GM21423 (cell line): ENCODE measurements around the gene KCTD5.
"Not testable (repeated sequence)": the region's sequence is repeated elsewhere in the genome, so short reads cannot be mapped to it uniquely, and the experiment has no call there.

Experiments used
- ATAC-seq: cut with Tn5 transposase; IDR thresholded peaks from one replicate; pipeline ENCODE4 v1.9.1; 2021; ENCODE audit warnings: mild to moderate bottlenecking, moderate library complexity; ENCODE audit not compliant: unreplicated experiment

The KCTD5 gene

DNA sequence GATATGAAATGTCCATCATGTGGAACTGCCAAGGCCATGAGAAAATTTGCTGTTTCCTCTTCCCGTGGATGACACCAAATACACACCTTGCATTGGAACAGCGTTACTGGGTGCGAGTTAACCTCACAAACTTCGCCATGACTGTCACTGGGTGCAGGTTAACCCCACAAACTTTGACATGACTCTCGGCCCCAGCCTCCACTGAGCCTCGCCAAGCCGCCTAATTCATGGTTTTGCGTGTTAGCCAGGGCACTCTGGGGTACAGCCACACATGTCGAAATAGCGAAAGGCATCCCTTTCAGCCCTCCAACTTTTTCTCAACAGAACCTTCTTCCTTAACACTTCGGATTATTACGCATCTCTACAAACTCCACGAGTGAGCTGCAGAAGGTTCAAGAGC is 10.6 kb upstream of the KCTD5 start:
- no peak for ATAC-seq

- peak; percentile 92 for ATAC-seq
These were observed 9.0 kb upstream of the KCTD5 start for GRCh38 chr16:2673066-2673999.

- no peak for ATAC-seq
These were observed 7.3 kb upstream of the KCTD5 start for GRCh38 chr16:2675021-2675420.

DNA sequence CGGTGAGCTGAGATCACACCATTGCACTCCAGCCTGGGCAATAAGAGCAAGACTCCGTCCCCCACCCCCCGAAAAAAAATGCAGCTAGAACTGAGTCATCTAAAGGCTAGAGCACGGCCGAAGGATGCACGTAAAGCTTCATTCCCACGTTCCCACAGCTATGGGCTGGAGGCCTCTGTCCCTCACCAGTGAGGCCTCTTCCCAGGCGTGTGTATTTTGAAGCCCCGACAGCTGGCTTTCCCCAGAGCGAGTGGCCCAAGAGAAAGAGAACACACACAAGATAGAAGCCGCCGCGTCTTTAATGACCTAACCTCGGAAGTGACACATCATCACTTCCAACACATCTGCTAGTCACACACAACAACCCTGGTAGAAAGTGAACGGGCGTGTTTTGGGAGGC is 6.6 kb upstream of the KCTD5 start:
- no peak for ATAC-seq

- ATAC-seq, result not testable (repeated sequence)
These were observed 5.4 kb upstream of the KCTD5 start for GRCh38 chr16:2676937-2677336.

GRCh38 chr16:2678206-2678965 is 3.9 kb upstream of the KCTD5 start:
- not testable (repeated sequence) for ATAC-seq

GRCh38 chr16:2679902-2680301 is 2.4 kb upstream of the KCTD5 start:
- not testable (repeated sequence) for ATAC-seq

- not testable (repeated sequence) for ATAC-seq
These were observed 2.0 kb upstream of the KCTD5 start for GRCh38 chr16:2680360-2680759.

DNA sequence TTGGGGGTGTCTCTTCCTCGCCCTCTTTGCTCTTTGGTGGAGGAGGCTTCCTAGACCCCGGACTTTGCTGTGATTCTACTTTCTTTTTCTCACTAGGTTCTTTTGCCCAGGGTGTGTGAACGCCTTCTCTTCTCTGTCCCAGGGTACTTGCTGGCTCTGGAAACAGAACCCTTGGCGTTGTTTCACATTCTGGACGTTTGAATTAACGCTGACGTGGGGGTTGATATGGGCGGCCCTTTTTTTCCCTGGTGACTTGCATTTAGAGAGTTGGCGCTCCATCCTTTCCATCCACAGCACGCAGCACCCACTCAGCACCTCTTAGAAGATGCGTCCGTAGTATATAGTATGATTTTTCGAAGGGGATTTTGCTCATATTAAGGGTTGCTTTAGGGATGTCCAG is 718 bp downstream of the KCTD5 start:
- ATAC-seq, result not testable (repeated sequence)

- peak; percentile 30 for ATAC-seq
These were observed 3.8 kb downstream of the KCTD5 start for GRCh38 chr16:2686075-2686474.

- peak; percentile 51 for ATAC-seq
These were observed 4.7 kb downstream of the KCTD5 start for GRCh38 chr16:2686912-2687507.

DNA sequence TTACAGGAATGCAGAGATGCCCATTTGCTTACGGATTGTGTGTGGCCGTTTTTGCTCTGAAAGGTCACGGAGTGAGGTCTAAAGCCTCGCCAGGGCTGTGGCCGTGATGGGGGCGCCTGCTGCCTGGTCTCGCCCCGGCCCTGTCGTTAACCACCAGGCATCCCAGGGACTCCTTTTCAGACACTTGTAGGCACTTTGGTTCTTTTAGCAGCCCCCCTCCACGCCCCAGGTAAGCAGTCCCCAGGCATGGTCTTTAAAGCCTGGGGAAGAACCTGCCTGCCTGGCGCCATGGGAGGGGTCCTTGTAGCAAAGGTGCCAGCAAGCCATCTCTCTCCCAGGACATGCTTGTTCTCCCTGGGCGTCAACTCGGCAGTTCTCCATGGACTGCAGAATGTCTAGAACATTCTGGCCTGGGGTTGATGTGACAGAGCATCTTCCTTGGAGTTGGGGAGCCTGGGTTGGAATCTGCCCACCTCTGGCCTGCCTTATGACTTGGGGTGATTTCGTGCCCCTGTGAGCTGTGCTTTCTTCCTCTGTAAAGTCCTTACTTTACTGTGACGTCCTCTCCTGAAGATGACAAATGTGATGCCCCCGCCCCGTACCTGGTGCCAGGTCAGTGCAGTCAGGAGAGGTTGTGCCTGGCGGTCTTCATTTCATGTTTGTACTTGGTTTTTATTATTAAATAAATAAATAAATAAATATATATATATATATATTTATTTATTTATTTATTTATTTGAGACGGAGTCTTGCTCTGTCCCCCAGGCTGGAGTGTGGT is 5.4 kb downstream of the KCTD5 start:
- no peak for ATAC-seq

DNA sequence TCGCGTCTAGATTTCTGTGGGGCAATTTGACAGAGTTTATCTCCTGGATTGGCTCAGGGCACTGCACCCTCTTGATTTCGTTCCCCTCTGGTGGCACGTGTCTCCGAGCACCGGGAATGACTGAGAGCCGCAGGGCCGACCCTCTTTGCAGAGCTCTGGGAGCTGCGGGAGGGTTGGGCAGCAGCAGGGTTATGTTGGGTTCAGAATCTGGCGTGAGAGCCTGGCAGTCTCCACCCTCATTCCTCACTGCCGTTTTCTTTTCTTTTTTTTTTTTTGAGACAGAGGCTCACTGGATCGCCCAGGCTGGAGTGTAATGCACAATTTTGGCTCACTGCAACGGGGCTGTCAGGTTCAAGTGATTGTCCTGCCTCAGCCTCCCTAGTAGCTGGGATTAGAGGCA is 7.1 kb downstream of the KCTD5 start:
- ATAC-seq, result not testable (repeated sequence)

DNA sequence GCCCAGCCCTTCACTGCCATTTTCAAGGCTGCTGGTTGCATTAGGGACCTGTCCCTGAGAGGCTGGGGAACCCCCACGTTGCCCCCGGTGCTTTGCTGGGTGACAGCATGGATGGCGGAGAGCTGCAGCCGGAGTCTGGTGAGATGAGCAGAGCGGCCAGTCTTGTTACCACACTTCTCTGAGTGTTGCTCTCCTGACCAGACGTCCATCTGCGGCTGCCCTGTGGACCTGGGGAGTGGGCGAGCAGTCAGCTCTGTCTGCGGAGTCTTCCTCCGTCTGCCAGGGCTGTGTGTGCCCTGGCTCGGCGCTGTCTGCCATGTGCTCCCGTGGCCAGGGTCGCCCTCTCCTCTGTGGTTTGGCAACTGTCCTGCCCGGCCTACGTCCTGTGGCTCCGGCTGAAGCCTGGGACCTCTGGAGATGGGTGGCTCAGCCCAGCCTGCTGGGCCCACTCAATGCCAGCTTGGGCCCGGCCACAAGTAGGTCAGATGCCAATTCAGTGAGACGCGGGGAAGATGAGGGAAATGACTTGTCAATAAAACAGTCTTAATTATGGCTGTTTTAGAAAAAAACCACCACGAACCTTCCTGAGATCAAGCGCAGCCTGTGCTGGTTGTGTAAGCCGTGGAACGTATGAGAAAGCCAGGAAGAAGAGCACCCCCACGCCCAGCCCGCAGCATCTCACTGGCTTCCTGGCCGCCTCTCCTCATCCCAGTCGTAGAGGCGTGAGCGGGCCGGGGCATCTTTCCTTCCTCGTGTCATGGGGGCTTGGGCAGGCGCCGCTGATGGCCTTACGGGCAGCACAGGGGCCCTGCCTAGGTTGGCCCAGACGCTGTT is 7.9 kb downstream of the KCTD5 start:
- no peak for ATAC-seq

GRCh38 chr16:2690852-2691251 is 8.5 kb downstream of the KCTD5 start:
- no peak for ATAC-seq

DNA sequence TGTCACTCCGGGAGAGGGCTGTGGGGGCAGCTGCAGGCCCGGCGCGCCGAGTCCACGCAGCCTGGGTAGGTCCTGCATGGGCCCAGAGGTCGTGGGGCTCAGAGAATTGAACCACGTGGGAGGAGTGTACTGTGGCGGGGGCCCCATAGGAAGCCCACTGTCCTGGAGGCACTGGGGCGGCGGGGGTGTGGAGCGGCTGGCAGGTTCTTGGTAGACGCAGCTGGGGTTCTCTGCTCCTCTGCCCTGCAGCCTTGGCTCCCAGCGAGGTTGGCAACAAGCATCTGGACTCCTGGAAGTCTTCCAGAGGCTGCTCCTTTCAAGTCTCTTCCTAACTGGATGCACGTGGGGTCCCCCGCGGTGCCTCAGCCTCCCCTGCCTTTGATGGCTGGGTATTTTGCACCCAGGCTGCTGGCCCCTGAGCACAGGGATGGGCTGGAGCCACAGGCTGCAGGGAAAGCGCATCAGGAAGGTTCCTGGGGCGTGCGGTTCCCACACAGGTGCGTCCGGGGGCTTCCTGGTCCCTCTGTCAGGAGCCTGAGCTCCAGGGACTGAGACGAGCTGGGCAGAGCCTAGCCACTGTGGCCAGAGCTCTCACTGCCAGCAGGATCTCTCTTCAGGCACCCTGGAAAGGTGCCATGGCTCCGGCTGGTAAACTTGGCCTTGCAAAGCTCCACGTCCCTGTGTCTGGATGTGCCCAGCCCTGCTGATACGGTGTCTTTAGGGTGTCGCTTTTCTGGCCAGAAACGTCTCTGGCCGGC is 9.3 kb downstream of the KCTD5 start:
- ATAC-seq, result no peak

DNA sequence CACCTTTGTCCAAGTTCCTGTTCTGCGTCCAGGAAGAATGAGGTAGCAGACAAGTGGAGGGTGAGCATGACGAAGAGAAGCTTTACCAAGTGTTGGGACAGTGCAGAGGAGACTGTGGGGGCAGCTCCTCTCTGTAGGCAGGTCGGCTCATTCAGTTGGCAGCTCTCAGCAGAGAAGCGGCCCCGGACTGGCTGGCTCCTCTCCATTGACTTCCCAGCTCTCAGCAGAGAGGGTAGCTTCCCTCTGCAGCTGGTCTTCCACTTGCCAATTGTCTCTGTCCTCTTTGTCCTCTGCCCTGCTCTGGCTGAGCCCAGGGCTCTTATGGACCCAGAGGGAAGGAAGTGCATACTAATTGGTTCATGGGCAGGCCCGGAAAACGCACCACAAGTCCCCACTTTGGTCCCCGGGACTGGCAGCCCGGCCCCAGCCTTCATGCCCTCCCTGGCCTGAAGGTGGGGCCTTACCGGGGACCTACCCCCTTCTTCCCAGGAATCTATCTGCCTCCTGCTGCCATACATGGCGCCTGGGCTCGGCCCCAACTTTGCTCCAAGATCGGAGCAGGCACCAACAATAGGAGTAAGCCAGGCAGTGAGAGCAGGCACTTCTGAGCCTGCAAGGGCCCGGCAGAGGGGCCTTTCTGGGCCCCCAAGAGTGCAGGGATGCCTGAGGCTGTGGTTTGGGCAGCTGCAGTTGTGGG is 10.1 kb downstream of the KCTD5 start:
- ATAC-seq, result no peak

- no peak for ATAC-seq
These were observed 10.8 kb downstream of the KCTD5 start for GRCh38 chr16:2692948-2693651.
